IPS-20b (cell line): ENCODE measurements around the gene ABCC10.

ENCODE experiments used
- H3K27ac ChIP-seq: one replicate; pipeline ENCODE4 v1.5.1; 2013; ENCODE audit warnings: low read length
- H3K27me3 ChIP-seq: 2 replicates; pipeline ENCODE4 v1.6.1; 2013; ENCODE audit warnings: mild to moderate bottlenecking, low read length, inconsistent platforms; ENCODE audit not compliant: insufficient read depth
- H3K36me3 ChIP-seq: 2 replicates; pipeline ENCODE4 v1.6.1; 2013; ENCODE audit warnings: low read depth, mild to moderate bottlenecking, inconsistent platforms, low read length, moderate library complexity; ENCODE audit not compliant: insufficient read depth
- H3K4me1 ChIP-seq: 2 replicates; pipeline ENCODE4 v1.6.1; 2013; ENCODE audit warnings: mild to moderate bottlenecking, control low read depth, inconsistent platforms, low read length, moderate library complexity; ENCODE audit not compliant: insufficient read depth
- H3K4me3 ChIP-seq: 2 replicates; pipeline ENCODE4 v1.5.1; 2013; ENCODE audit warnings: mild to moderate bottlenecking, low read length, inconsistent platforms
- H3K9ac ChIP-seq: 2 replicates; pipeline ENCODE4 v1.6.1; 2013; ENCODE audit warnings: low read depth, mild to moderate bottlenecking, inconsistent platforms, low read length, moderate library complexity
- H3K9me3 ChIP-seq: 2 replicates; pipeline ENCODE4 v1.6.1; 2013; ENCODE audit warnings: mild to moderate bottlenecking, low read depth, low read length, inconsistent platforms; ENCODE audit not compliant: insufficient read depth

The ABCC10 gene

GRCh38 chr6:43477235-43478007 is 50.1 kb downstream of the ABCC10 start, which contains the start of gene TJAP1:
TJAP1 (plus strand) TSS chr6:43477570; CDS start chr6:43499002, 21,432 bp downstream.
- Histone ChIP-seq H3K9me3 (no peaks in the 10 kb centered on the region), H3K4me1 (peaks cover 29% of the 10 kb centered on the region), H3K27me3 (no peaks in the 10 kb centered on the region), H3K27ac (peak within 1 kb of the TSS; percentile 48), H3K4me3 (peak within 1 kb of the TSS; percentile 91), H3K9ac (peak within 1 kb of the TSS; percentile 85), H3K36me3 (no peaks in the 10 kb centered on the region)

- H3K4me1 ChIP-seq = peaks cover 32% of the 10 kb centered on the region
- H3K4me3 ChIP-seq = peak overlapping the region; percentile 91
- peak overlapping the region; percentile 85 for H3K9ac ChIP-seq
- H3K9me3 ChIP-seq = no peaks in the 10 kb centered on the region
- no peaks in the 10 kb centered on the region for H3K27me3 ChIP-seq
- H3K27ac ChIP-seq = peak overlapping the region; percentile 48
- no peaks in the 10 kb centered on the region for H3K36me3 ChIP-seq
These were observed 50.6 kb downstream of the ABCC10 start for GRCh38 chr6:43478008-43478372.

- no peak overlapping the region for H3K27ac ChIP-seq
- H3K9me3 ChIP-seq = no peaks in the 10 kb centered on the region
- H3K4me3 ChIP-seq = no peak overlapping the region
- no peaks in the 10 kb centered on the region for H3K27me3 ChIP-seq
- peaks cover 32% of the 10 kb centered on the region for H3K4me1 ChIP-seq
- no peak overlapping the region for H3K9ac ChIP-seq
- H3K36me3 ChIP-seq = peaks cover 6% of the 10 kb centered on the region; the same call in 1 of the 2 replicates
These were observed 53.7 kb downstream of the ABCC10 start for GRCh38 chr6:43481075-43481474.

GRCh38 chr6:43481591-43482236 is 54.4 kb downstream of the ABCC10 start:
- H3K4me1 ChIP-seq = peaks cover 30% of the 10 kb centered on the region
- H3K27ac ChIP-seq = no peak overlapping the region
- H3K36me3 ChIP-seq = peaks cover 7% of the 10 kb centered on the region; the same call in 1 of the 2 replicates
- H3K9ac ChIP-seq = peak overlapping the region; percentile 33; the same call in 1 of the 2 replicates
- H3K27me3 ChIP-seq = no peaks in the 10 kb centered on the region
- H3K4me3 ChIP-seq = no peak overlapping the region
- no peaks in the 10 kb centered on the region for H3K9me3 ChIP-seq

GRCh38 chr6:43488667-43489276 is 61.4 kb downstream of the ABCC10 start:
- Histone ChIP-seq H3K27me3 (no peaks in the 10 kb centered on the region), H3K36me3 (peaks cover 11% of the 10 kb centered on the region; the same call in 1 of the 2 replicates), H3K27ac (no peak overlapping the region), H3K9ac (no peak overlapping the region), H3K4me3 (no peak overlapping the region), H3K9me3 (no peaks in the 10 kb centered on the region), H3K4me1 (peaks cover 11% of the 10 kb centered on the region)

GRCh38 chr6:43489277-43490072 is 62.1 kb downstream of the ABCC10 start:
- Histone ChIP-seq H3K4me3 (no peak overlapping the region), H3K27ac (no peak overlapping the region), H3K36me3 (peaks cover 14% of the 10 kb centered on the region; the same call in 1 of the 2 replicates), H3K9me3 (no peaks in the 10 kb centered on the region), H3K9ac (no peak overlapping the region), H3K27me3 (no peaks in the 10 kb centered on the region), H3K4me1 (peaks cover 11% of the 10 kb centered on the region)

- H3K27me3 ChIP-seq = no peaks in the 10 kb centered on the region
- no peak overlapping the region for H3K4me3 ChIP-seq
- H3K27ac ChIP-seq = no peak overlapping the region
- H3K4me1 ChIP-seq = peaks cover 11% of the 10 kb centered on the region
- no peaks in the 10 kb centered on the region for H3K9me3 ChIP-seq
- H3K36me3 ChIP-seq = peaks cover 11% of the 10 kb centered on the region; the same call in 1 of the 2 replicates
- H3K9ac ChIP-seq = no peak overlapping the region
These were observed 63.2 kb downstream of the ABCC10 start for GRCh38 chr6:43490523-43490939.

- Histone ChIP-seq H3K27me3 (no peaks in the 10 kb centered on the region), H3K4me3 (0 out of 2 replicates have a peak overlapping the region, but pooled peaks have one; percentile 17), H3K9me3 (no peaks in the 10 kb centered on the region), H3K27ac (no peak overlapping the region), H3K9ac (0 out of 2 replicates have a peak overlapping the region, but pooled peaks have one; percentile 18), H3K4me1 (peaks cover 17% of the 10 kb centered on the region), H3K36me3 (peaks cover 4% of the 10 kb centered on the region; the same call in 1 of the 2 replicates)
These were observed 64.7 kb downstream of the ABCC10 start for GRCh38 chr6:43491750-43492661.

- H3K4me1 ChIP-seq = peaks cover 17% of the 10 kb centered on the region
- H3K36me3 ChIP-seq = peaks cover 9% of the 10 kb centered on the region; the same call in 1 of the 2 replicates
These were observed 65.3 kb downstream of the ABCC10 start for GRCh38 chr6:43492673-43493072.

GRCh38 chr6:43493230-43493629 is 65.9 kb downstream of the ABCC10 start:
- no peak overlapping the region for H3K27ac ChIP-seq
- H3K9ac ChIP-seq = no peak overlapping the region
- no peaks in the 10 kb centered on the region for H3K9me3 ChIP-seq
- H3K36me3 ChIP-seq = peaks cover 14% of the 10 kb centered on the region; the same call in 1 of the 2 replicates
- H3K27me3 ChIP-seq = no peaks in the 10 kb centered on the region
- no peak overlapping the region for H3K4me3 ChIP-seq
- peaks cover 17% of the 10 kb centered on the region for H3K4me1 ChIP-seq

More at GRCh38 chr6:43492673-43493072, 65.3 kb downstream of the ABCC10 start:
- 0 out of 2 replicates have a peak overlapping the region, but pooled peaks have one; percentile 17 for H3K4me3 ChIP-seq
- no peaks in the 10 kb centered on the region for H3K9me3 ChIP-seq
- no peaks in the 10 kb centered on the region for H3K27me3 ChIP-seq
- H3K27ac ChIP-seq = no peak overlapping the region
- peak overlapping the region; percentile 18; the same call in 1 of the 2 replicates for H3K9ac ChIP-seq
